ENCODE data around the gene ACSL1.

The ACSL1 gene

DNA sequence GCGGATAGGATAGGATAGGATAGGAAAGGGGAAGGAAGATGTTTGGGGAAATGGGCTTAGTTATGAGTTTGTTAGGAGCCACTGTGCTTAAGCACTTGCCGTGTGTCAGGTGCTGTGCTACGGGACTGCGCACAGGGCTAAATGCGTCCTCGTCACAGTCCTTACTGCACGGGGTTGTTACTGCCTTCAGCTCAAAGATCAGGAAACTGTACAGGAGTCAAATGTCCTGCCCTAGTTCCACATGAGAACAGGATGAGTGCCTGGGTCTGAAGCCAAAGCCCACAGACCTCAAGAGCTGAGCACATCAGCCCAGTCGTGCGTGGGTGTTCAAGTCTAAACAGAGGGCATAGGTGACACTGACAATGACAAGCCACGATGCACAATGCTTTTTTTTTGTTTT is 15.0 kb downstream of the ACSL1 start:
- no peak for DNase-seq (ENCODE audit: low read depth)

DNA sequence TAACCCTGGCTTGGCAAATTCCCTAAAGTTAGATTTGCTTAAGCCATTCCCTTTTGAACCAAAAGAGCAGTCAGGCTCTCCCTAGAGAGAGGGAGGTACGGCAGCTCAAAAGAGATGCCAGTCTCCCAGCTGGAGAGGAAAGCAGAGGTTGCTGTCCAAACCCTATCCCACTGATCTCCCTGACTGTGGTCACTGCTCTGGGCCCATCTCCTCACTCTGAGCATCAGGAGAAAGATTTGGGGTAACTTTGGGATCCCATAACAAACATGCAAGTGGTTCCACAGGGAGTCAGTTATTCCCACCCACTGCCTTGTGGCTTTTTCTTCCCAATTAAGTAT is 17.1 kb downstream of the ACSL1 start:
- DNase-seq (ENCODE audit: low read depth) = no peak

DNA sequence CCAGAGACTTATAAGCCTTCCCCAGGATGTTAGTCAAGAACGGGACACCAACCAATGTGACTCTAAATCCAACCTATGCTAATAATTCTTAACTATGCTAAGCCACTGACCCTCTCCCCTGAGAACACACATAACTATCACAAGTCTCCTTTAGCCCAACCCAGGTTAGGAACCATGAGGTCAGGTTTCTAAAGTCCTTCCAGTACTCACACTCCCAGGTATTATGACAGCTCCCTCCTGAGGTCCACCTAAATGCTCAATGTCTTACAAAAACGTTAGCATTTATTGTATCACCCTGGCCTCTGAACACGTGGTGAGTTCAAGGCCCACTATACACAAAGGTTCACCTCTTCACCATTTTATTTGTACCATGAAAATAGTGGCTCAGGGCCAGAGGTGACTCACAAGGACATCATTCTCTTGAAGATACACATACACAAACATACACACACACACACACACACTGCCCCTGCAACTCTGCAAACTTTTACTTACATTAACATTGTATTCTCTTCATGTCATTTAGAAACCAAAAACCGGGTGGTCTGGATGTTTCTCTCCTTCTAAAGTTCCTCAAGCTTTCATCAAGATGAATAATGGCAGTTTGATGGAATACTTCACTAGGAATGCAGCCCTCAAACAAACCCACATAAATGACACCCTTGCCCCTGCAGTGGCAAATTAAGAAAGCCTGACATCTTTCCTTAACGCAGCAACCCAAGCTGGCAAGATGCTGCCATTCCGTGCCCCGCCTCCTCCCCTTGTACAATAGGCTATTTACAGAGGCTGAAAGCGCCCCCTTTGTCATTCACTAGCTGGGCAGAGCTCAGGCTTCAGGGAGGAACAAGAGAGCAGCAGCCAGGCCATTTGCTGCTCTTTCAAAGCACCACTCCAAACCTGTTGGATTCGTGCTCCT is 17.7 kb downstream of the ACSL1 start:
- no peak for DNase-seq (ENCODE audit: low read depth)

DNA sequence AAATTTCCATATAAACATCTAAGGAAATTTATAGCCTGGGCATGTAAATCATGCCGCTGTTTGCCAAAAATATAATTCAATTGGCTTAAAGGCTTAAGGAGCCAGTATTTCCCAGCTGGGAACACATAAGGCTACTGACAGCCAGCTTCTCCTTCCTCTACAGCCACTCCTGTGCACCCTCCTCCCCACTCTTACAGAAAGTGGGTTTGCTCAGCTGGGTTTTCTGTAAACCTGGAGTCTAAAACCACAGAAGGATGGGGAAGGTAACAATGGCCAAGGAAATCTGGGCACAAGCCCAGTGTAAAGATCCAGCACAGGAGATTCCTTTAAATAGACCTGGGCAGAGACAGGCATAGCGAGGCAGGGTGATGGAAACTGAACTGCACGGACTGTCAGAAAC is 18.5 kb downstream of the ACSL1 start:
- no peak for DNase-seq (ENCODE audit: low read depth)

DNA sequence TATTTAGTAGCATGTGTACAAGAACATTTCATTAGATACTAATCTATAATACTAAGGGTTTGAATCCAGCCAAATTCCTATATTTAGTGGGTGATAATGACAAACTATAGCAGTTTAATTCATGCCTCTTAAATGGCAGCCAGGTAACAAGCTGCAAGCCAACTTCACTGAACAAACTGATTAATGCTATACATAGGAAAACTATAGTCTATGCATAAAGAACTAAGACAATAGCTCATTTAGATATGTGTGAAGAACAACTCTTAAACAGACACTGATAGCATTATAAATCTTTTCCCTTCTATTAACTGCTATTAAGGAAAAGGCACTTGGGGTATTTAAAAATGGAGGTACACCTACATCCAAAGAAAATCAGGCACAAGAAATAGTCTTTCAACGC is 19.1 kb downstream of the ACSL1 start:
- DNase-seq (ENCODE audit: low read depth) = no peak

DNA sequence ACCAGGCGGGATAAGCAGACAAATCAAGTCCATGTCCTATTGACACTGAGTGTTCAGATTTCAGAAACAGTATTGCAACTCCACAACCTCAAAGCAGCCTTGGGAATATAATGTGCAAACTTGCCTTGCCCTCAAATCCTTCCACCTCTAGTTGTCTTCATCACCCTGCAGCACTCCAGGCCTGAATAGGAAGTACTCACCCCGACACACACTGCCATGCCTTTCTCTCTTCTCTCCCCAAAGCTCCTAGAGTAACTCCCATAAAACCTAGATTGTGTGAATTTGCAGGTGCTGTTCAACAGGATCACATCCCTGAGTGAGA is 19.6 kb downstream of the ACSL1 start:
- no peak for DNase-seq (ENCODE audit: low read depth)

DNA sequence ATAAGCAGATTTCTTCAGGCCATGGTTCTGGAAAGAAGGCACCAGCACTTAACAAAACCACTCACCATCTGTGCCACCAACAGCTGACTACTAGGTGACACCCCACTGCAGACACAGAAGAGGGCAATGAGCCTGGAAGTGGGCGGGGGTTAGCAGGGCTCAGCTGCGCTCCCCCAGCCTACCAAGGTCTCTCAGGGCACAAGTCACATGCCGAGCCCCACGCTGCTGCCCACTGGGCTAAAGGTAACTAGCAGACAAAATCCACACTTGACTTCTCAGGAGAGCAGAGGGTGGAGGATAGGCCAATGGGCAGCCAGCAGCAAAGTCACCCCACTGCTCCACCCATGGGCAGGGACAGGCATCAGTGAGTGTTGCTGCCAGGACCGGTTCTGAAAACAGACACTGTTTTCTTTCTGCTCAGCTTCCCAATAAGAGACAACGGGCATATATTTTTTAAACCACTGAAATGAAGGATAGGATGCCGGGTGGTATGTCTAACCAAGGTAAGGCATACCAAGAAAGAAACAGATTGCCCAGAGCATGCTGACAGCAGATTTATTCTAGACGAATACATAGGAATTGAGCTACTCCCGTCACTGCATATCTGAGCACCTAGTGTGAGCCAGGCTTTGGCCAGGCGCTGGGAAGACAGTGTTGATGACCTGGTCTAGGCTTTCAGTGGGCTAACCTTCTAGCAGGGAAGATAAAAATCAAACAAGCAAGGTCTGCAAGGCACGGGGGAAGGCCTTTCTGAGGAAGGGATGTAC is 20.1 kb downstream of the ACSL1 start:
- DNase-seq (ENCODE audit: low read depth) = no peak

DNA sequence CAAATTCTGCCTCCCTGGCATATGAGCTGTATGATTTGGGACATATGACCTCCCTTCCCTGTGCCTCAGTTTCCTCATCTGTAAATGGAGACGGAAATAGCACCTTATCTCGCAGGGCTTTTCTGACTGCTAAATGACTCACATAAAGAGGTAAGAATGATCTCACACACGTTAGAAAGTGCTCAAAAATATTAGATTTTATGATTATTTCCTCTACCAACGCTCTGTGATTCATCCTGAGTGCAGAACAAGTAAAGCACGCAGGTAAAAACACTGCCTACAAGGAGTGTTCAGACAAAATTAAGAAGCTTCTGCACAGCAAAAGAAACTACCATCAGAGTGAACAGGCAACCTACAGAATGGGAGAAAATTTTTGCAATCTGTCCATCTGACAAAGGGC is 21.1 kb downstream of the ACSL1 start:
- no peak for DNase-seq (ENCODE audit: low read depth)

DNA sequence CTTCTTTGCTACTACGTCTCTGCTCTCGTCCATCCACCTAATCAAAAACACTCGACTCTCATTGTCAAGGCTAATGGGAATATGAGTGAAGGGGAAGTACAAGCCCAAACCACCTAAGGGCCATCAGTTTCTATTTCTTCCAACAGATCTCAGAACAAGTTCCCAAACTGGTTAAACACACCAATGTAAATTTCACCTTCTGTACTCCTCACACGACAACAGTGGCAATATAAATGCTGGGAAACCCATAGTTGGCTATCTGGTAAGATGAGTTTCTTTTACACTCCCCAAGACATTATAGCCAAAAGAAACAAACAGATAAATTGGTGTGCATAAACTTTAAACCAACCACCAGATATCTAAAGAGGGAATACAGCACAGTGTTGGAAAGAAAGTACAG is 21.9 kb downstream of the ACSL1 start:
- DNase-seq (ENCODE audit: low read depth) = no peak

DNA sequence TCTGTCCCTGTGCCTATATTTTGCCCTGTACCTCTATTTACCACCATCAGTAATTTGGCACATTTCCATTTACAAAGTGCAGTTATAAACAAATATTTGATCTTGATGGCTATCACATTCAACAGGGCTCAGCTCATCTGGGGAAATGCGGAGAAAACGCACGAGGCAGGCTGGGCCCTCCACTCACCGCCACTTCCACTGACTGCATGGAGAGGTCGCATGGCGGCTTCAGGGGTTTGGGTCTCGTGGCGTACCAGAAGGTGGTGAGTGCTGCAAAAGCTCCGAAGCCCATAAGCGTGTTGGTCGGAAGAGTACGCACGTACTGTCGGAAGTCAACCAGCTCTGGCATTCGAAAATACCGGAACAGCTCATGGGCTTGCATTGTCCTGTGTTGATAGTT is 22.6 kb downstream of the ACSL1 start:
- no peak for DNase-seq (ENCODE audit: low read depth)

DNA sequence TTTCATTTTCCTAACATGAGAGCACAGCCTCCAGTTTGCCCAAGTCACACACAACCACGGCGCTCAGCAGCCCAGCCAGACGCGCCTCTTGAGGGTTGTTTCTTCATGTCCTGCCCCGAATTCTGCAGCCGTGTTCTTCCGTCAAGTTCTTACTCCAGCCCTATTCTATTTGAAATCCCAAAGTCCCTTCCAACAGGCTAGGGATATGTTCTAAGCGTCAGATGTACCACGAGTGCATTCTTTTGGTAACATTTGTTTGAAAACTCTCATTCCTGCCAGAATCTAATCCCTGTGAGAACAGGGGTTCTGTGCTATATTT is 23.1 kb downstream of the ACSL1 start:
- no peak for DNase-seq (ENCODE audit: low read depth)

DNA sequence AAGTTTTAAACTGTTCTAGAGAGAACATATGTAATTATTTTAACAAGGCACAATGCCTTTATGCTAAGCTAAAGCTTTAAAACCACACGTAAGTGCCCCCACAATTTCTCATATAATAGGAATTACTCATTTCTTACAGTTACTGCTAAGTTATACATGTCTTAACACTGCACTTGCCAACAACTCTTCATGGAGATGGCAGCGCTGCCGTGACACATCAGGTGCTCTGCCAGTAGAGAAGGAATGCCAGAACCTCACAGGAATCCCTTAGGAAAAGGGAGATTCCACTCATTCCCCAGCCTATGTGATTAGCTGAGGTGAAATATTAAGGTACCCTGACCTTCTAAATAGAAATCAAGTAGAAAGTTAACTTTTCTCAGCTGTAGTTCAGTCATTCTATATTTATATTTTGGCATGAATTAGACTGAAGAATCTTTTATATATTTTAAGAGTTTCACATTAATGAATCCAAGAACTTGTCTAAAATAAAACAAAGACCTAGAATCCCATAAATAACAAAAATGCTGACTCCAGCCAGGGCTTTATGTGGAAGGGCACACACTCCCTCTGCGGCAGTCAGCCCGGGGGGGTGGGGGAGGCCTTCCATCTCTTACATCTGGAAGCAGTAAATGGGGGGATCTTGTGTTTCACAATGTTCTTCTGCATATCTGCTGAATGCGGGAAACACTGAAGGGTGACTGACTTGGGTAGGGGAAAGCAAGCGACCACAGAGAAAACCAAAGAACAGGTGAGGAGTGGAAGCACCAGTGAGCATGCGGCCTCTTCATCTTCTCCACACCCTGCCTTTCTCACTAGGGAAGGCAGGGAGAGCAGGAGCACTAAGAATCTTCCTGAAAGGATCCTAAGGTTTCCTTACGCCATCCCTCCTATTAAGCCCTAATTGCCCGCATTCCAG is 23.7 kb downstream of the ACSL1 start:
- no peak for DNase-seq (ENCODE audit: low read depth)

DNA sequence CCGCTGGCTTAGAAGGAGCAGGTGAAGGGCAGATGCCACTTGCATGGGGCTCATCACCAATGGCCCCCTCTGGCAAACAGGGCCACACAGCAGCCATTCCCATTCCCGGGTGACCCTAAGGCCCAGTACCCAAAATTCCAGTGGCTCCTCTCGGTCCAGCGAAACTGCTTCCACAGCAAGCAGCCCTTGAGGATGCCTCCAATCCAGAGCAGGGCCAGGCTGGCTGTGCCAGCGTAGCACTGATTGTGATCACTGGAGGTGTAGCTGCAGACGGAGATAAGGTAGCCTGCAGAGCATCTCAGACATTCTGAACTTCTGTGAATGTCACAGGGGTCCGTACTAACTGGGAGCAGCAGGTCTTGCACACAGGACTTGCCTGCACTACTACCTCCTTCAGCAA is 27.3 kb downstream of the ACSL1 start:
- DNase-seq (ENCODE audit: low read depth) = no peak

DNA sequence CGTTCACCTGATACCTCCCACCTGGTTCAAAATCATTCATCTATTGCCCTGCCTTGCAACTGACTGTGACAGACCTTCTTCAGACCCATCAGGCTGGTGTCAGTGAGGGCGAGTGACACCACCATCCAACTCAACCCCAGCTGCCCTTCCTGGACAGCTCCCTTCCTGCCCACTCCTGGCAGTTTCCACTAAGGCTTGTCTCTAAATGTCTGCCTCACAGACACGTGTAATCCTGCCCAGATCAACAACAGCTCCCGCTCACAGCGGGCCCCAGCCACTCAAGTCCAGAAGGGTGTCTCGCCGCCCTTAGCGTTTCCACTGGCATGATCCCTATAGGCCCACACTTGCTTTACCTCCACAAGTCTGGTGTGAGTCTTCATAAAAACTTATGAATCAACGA is 28.9 kb downstream of the ACSL1 start:
- no peak for DNase-seq (ENCODE audit: low read depth)

DNA sequence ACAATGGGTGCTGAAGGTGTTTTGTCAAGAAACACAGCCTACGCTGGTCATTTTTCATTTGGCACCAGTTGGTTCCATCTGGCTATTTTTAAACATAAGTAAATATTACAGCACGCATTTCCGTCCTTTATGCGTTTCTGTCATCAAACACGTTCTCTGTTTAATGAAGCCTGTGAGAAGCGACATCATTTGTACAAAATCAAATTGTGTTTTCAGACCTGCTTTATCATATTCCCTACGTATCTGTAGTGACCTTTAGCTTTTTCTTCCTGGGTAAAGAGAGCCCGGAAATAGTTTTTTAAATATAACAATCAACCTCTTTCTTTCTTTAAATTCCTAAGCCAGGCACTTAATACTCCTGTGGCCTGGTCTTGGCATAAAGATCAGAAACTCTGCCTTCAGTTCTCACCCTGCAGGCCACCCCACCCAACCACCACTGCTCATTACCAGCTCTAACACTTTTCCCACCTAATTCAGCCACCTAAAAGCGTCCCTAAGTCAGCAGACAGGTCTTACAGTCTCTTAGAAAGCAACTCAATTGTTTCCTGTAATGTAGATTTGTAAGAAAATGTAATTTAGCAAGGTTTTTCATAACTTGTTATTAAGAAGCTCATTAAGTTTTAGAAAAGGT is 30.4 kb downstream of the ACSL1 start:
- no peak for DNase-seq (ENCODE audit: low read depth)

DNA sequence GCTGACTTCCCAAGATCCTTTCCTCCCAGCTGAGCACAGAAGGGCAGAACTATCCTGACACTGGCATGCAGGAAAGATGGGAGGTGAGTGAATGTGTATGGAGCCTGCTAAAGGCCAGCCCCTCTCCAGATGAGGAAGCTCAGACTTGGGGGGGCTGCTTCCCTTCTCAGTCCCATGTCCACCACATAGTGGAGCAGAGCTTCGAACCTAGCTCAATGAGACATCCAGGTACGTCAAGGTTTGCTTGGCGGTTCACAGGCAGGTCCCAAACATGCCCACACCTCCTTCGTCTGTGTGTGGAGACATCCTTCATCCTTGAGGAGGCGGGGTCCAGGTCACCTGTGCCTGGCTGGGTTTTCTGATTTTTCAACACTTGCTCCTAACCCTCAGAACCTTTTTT is 31.3 kb downstream of the ACSL1 start:
- no peak for DNase-seq (ENCODE audit: low read depth)

DNA sequence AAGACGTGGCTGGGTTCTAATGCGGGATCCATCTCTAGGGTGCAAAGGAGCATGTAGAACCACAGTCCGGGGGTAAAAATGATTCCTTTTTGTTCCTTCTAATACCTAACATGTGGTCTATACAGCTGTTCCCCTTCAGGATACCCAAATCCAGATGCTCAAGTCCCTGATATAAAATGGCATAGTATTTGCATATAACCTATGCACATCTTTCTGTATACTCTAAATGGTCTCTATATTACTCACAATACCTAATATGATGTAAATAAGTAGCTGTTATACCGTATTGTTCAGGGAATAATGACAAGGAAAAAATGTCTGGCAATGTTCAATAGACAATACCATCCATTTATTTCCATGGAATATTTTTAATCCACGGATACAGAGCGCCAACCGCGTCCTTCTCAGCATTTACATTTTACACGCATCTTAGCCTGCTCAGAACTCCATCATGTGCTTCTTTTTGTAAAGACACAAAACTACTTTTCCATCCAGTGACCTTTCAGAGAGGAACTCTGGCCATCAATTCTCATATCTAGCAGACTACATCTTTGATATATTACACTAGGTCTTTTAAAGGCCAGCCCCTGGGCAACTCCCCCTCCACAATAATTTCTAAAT is 31.9 kb downstream of the ACSL1 start:
- DNase-seq (ENCODE audit: low read depth) = no peak

DNA sequence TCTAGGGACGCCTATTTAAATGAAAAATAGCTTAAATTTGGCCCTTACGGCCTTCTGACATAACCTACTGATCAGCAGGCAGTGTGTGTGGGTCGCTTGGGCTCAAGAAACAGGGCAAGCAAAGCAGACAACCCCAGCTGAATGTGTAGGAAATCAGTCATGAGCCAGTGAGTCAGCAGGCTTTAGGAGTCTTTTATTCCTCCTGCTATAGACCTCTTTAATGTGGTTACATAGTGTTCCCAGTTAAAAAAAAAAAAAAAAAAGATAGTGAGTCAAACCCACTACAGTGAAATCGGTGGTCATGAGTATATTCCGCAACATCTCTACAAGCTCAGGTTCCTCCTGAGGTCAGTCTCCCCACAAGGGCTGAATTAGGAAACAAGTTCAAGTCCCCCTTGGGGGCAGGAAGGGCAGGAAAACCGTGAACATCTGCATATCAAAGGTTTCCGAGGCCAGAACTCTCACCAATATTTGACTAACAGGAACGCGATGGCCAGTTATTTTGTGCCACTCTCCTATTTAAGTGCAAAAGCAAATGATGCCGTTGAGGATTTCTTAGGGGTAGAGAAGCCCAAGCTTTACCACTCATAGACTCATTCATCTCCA is 32.7 kb downstream of the ACSL1 start:
- peak; percentile 62 for DNase-seq (ENCODE audit: low read depth)

DNA sequence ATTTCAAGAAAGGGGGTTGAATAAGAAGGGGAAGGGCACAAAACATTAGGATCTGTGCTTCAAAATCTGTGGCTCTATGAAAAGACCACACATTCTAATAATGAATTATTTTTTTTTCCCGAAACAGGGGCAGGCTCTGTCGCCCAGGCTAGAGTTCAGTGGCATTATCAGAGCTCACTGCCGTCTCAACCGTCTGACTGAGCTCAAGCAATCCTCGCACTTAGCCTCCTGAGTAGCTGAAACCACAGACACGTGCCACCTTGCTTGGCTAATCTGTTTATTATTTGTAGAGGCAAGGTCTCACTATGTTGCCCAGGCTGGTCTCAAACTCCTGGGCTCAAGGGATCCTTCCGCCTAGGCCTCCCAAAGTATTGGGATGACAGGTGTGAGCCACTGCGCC is 33.4 kb downstream of the ACSL1 start:
- DNase-seq (ENCODE audit: low read depth) = no peak

DNA sequence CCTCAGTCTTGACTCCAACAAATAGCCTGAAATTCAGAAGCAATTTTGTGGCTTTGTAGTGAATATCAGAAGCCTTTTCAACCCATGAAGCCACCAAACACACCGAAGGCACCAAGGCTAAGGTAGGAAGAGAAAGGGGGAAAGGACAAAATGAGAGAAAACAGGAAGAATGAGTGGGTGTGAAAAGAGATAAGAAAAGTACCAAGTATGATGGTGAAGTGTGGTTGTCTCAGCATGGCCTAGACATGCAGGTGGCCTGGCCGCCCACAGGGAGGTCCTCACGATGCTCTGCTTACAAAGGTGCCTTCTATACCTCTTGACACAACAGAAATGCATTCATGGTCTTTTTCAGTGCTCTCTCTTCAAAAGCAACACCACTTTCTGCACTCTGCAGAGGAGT is 34.9 kb downstream of the ACSL1 start:
- DNase-seq (ENCODE audit: low read depth) = no peak

DNA sequence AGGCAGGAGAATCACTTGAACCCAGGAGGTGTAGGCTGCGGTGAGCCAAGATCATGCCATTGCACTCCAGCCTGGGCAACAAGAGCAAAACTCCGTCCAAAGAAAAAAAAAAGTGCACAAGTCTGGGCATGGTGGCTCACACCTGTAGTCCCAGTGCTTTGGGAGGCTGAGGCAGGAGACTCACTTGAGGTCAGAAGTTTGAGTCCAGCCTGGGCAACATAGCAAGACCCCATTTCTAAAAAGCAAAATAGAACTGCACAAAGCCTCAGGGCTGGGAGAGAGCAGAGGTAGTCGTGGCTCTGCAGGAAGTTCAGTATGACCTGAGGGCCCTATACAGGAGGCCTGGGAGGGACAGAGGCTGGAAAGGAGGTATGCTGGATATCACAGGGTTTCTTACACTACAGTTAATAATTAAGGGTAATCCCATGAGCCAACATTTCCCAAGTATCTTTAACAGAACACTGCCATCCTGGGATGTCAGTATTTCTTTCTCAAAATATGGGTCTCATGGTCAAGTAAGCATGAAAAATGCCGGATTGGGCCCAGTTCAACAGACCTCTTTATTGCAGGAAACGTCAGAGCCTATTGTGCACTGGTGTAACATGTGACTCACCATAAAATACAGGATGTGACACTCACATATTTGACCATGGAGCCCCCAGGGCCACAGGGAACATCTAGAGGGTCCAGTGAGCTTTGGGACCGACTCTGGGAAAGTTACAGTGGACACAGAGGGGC is 37.8 kb downstream of the ACSL1 start:
- no peak for DNase-seq (ENCODE audit: low read depth)
